ENCODE measurements around the gene CAPS. TPM values are rescaled to one million over a fixed set of nuclear protein-coding genes. Genes with fewer than 3 reads are reported as not detected.
A peak's percentile ranks its signal among the peaks of the same experiment; 100 is the strongest.

CAPS gene
- total RNA-seq, 1 experiment from 2014 or later, result 5.3 TPM

DNA sequence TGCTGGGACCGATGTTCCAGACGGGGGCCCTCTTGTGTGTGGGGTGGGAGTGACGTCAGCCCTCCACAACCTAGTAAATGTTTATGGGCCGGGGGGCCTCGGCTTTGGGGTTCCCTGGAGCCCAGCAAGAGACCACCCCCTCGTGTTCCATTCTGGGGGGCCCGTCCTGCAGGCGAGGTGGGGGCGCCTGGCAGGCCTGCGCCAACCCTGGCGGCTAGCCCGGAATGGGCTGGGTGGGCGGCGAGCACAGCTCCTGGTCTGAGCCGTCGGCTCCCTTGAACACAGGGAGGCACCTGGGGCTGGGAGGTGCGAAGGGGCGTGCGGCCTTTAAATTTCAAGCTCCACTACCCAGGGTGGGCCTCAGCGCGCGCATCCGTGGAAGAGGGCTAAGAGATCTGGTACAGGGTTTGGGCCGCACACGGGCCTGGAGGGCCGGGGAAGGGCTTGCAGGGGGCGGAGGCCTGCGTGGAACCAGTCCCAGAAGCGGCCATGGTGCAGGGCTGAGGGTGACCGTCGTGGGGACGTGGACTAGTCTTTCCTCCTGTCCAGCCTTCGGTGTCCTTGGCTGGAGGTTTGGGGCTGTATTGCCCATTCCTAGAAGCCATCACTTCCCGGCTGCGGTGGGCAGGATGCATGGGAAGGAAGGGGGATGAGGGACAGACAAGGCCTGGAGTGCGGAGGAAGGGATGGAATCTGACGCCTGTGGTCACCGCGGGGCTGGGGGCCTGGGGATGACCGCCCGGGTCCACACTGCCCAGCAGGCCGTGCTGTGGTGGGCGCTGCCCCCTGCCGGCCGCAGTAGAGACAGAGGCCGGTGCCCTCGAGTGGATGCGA is 21.9 kb upstream of the CAPS start (continued):
- TF ChIP-seq, protein P1, sequence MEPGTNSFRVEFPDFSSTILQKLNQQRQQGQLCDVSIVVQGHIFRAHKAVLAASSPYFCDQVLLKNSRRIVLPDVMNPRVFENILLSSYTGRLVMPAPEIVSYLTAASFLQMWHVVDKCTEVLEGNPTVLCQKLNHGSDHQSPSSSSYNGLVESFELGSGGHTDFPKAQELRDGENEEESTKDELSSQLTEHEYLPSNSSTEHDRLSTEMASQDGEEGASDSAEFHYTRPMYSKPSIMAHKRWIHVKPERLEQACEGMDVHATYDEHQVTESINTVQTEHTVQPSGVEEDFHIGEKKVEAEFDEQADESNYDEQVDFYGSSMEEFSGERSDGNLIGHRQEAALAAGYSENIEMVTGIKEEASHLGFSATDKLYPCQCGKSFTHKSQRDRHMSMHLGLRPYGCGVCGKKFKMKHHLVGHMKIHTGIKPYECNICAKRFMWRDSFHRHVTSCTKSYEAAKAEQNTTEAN (CRISPR knock-in tag; IDR thresholded peaks at IDR 0.05), result peak; percentile 52; the same call in 1 of the 2 replicates
- TF ChIP-seq FOXP1 (CRISPR knock-in tag; IDR thresholded peaks at IDR 0.05; ENCODE audit: borderline replicate concordance), result peak; percentile 30; the same call in 1 of the 2 replicates
- no peak for TF ChIP-seq RELA (CRISPR knock-in tag; IDR thresholded peaks at IDR 0.05; ENCODE audit: borderline replicate concordance)
- no peak for TF ChIP-seq FOXJ3 (CRISPR knock-in tag; IDR thresholded peaks at IDR 0.05; ENCODE audit: borderline replicate concordance)
- TF ChIP-seq SP1 (CRISPR knock-in tag; conservative IDR thresholded peaks at IDR 0.05), result 0 out of 2 replicates have a peak, but pooled peaks have one; percentile 22
- TF ChIP-seq, protein P2, sequence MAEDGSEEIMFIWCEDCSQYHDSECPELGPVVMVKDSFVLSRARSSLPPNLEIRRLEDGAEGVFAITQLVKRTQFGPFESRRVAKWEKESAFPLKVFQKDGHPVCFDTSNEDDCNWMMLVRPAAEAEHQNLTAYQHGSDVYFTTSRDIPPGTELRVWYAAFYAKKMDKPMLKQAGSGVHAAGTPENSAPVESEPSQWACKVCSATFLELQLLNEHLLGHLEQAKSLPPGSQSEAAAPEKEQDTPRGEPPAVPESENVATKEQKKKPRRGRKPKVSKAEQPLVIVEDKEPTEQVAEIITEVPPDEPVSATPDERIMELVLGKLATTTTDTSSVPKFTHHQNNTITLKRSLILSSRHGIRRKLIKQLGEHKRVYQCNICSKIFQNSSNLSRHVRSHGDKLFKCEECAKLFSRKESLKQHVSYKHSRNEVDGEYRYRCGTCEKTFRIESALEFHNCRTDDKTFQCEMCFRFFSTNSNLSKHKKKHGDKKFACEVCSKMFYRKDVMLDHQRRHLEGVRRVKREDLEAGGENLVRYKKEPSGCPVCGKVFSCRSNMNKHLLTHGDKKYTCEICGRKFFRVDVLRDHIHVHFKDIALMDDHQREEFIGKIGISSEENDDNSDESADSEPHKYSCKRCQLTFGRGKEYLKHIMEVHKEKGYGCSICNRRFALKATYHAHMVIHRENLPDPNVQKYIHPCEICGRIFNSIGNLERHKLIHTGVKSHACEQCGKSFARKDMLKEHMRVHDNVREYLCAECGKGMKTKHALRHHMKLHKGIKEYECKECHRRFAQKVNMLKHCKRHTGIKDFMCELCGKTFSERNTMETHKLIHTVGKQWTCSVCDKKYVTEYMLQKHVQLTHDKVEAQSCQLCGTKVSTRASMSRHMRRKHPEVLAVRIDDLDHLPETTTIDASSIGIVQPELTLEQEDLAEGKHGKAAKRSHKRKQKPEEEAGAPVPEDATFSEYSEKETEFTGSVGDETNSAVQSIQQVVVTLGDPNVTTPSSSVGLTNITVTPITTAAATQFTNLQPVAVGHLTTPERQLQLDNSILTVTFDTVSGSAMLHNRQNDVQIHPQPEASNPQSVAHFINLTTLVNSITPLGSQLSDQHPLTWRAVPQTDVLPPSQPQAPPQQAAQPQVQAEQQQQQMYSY (CRISPR knock-in tag; IDR thresholded peaks at IDR 0.05), result no peak; the same call in 1 of the 2 replicates
- TF ChIP-seq, protein P3, sequence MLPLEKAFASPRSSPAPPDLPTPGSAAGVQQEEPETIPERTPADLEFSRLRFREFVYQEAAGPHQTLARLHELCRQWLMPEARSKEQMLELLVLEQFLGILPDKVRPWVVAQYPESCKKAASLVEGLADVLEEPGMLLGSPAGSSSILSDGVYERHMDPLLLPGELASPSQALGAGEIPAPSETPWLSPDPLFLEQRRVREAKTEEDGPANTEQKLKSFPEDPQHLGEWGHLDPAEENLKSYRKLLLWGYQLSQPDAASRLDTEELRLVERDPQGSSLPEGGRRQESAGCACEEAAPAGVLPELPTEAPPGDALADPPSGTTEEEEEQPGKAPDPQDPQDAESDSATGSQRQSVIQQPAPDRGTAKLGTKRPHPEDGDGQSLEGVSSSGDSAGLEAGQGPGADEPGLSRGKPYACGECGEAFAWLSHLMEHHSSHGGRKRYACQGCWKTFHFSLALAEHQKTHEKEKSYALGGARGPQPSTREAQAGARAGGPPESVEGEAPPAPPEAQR (CRISPR knock-in tag; IDR thresholded peaks at IDR 0.05), result 0 out of 2 replicates have a peak, but pooled peaks have one; percentile 24
- TF ChIP-seq NFYB (CRISPR knock-in tag; conservative IDR thresholded peaks at IDR 0.05; ENCODE audit: low read depth), result no peak
- peak; percentile 67; the same call in 1 of the 2 replicates for TF ChIP-seq ZNF263 (CRISPR knock-in tag; IDR thresholded peaks at IDR 0.05; ENCODE audit: low read depth)
- TF ChIP-seq ZNF121 (CRISPR knock-in tag; IDR thresholded peaks at IDR 0.05), result no peak
- TF ChIP-seq JAZF1 (CRISPR knock-in tag; IDR thresholded peaks at IDR 0.05), result no peak
- no peak for TF ChIP-seq ETV6 (CRISPR knock-in tag; IDR thresholded peaks at IDR 0.05)

DNA sequence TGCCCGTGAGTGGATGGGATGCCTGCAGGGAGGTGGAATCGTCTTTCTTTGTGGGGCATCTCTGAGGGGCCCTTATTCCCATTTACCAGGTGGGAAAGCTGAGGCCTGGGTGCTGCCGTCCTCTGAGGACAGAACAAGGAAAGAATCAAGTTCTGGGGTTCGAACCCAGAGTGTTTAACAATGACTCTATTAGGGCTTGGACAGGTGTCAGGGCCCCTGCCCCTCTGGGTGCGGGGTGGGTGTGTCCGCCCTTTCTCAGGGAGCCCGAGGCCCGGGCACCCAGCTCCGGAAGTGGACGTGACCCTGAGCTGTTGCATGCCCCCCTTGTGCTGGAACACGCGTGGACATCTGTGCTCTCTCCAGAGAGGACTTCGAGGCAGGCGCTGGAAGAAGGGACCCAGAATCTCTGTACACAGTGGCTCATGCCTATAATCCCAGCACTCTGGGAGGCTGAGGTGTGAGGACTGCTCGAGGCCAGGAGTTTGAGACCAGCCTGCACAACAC is 21.2 kb upstream of the CAPS start:
- Mint-ChIP-seq H3K27me3 (ENCODE audit: low read depth) (peaks cover 22% of the 10 kb centered on the region), H3K36me3 (no peaks in the 10 kb centered on the region; the same call in 1 of the 2 replicates), H3K4me3 (no peak overlapping the region), H3K4me1 (0 out of 2 replicates have a peak, but pooled peaks cover 3% of the 10 kb centered on the region), H3K27ac (no peak overlapping the region), H3K9me3 (no peaks in the 10 kb centered on the region)
- no peak for DNase-seq (ENCODE audit: low spot score)
- ATAC-seq, result no peak
- POLR2A ChIA-PET, result interaction anchor here (0.6 kb wide), 1 partner anchor 89 kb away, joined by 3 read pairs; no protein-coding TSS in a partner anchor
- CTCF ChIA-PET, result interaction anchor here (0.6 to 4.5 kb wide), 4 partner anchors 65 to 96 kb away, joined by 3 to 66 read pairs (median 4); partner anchors contain the start of gene NRTN
- TF ChIP-seq TEAD4 (CRISPR knock-in tag; IDR thresholded peaks at IDR 0.05), result no peak
- no peak for TF ChIP-seq ATF1 (CRISPR knock-in tag; IDR thresholded peaks at IDR 0.05)
- TF ChIP-seq, protein P4, sequence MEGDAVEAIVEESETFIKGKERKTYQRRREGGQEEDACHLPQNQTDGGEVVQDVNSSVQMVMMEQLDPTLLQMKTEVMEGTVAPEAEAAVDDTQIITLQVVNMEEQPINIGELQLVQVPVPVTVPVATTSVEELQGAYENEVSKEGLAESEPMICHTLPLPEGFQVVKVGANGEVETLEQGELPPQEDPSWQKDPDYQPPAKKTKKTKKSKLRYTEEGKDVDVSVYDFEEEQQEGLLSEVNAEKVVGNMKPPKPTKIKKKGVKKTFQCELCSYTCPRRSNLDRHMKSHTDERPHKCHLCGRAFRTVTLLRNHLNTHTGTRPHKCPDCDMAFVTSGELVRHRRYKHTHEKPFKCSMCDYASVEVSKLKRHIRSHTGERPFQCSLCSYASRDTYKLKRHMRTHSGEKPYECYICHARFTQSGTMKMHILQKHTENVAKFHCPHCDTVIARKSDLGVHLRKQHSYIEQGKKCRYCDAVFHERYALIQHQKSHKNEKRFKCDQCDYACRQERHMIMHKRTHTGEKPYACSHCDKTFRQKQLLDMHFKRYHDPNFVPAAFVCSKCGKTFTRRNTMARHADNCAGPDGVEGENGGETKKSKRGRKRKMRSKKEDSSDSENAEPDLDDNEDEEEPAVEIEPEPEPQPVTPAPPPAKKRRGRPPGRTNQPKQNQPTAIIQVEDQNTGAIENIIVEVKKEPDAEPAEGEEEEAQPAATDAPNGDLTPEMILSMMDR (IDR thresholded peaks at IDR 0.05), result no peak
- no peak for TF ChIP-seq NR3C1 (CRISPR knock-in tag; conservative IDR thresholded peaks at IDR 0.05; ENCODE audit: low read depth)
- no peak for TF ChIP-seq CBFB (CRISPR knock-in tag; IDR thresholded peaks at IDR 0.05; ENCODE audit: low read depth)
- TF ChIP-seq FOXJ3 (CRISPR knock-in tag; IDR thresholded peaks at IDR 0.05; ENCODE audit: borderline replicate concordance), result no peak
- TF ChIP-seq TCF7 (CRISPR knock-in tag; IDR thresholded peaks at IDR 0.05; ENCODE audit: low read depth), result no peak
- no peak for TF ChIP-seq SP1 (CRISPR knock-in tag; conservative IDR thresholded peaks at IDR 0.05)
- no peak for TF ChIP-seq CREB1 (CRISPR knock-in tag; IDR thresholded peaks at IDR 0.05)
- TF ChIP-seq, protein P5, sequence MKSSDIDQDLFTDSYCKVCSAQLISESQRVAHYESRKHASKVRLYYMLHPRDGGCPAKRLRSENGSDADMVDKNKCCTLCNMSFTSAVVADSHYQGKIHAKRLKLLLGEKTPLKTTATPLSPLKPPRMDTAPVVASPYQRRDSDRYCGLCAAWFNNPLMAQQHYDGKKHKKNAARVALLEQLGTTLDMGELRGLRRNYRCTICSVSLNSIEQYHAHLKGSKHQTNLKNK (CRISPR knock-in tag; IDR thresholded peaks at IDR 0.05), result no peak
- no peak for TF ChIP-seq JUN (CRISPR knock-in tag; IDR thresholded peaks at IDR 0.05)
- TF ChIP-seq ZNF423 (CRISPR knock-in tag; IDR thresholded peaks at IDR 0.05), result no peak
- TF ChIP-seq, protein P6, sequence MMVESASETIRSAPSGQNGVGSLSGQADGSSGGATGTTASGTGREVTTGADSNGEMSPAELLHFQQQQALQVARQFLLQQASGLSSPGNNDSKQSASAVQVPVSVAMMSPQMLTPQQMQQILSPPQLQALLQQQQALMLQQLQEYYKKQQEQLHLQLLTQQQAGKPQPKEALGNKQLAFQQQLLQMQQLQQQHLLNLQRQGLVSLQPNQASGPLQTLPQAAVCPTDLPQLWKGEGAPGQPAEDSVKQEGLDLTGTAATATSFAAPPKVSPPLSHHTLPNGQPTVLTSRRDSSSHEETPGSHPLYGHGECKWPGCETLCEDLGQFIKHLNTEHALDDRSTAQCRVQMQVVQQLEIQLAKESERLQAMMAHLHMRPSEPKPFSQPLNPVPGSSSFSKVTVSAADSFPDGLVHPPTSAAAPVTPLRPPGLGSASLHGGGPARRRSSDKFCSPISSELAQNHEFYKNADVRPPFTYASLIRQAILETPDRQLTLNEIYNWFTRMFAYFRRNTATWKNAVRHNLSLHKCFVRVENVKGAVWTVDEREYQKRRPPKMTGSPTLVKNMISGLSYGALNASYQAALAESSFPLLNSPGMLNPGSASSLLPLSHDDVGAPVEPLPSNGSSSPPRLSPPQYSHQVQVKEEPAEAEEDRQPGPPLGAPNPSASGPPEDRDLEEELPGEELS (CRISPR knock-in tag; IDR thresholded peaks at IDR 0.05), result no peak
- no peak for TF ChIP-seq ZNF396 (CRISPR knock-in tag; IDR thresholded peaks at IDR 0.05; ENCODE audit: borderline replicate concordance)
- no peak for TF ChIP-seq HMGA2 (CRISPR knock-in tag; IDR thresholded peaks at IDR 0.05)
- no peak for TF ChIP-seq SOX15 (CRISPR knock-in tag; IDR thresholded peaks at IDR 0.05)
